Keratinocyte (primary cell): ENCODE results near the gene IMPDH1. TPM values are rescaled to one million over a fixed set of nuclear protein-coding genes. Genes with fewer than 3 reads are reported as not detected.

Experiments used
- DNase-seq: peaks from one replicate; pipeline ENCODE4 v3.0.0-alpha.2; 2011; ENCODE audit warnings: low read depth, missing footprints, low spot score
- FAIRE-seq: peaks from 2 replicates; lab custom pipeline; 2011; peaks lifted over from hg19 to GRCh38; lab: Jason Lieb, UNC
- H2AFZ ChIP-seq: 2 replicates; pipeline ENCODE4 v1.6.0; 2012; ENCODE audit warnings: low read length, control low read depth, inconsistent platforms; ENCODE audit not compliant: control insufficient read depth
- H3K27ac ChIP-seq: 2 replicates; pipeline ENCODE4 v1.5.1; 2011; ENCODE audit warnings: low read length; ENCODE audit not compliant: control insufficient read depth, insufficient read depth
- H3K27me3 ChIP-seq: 3 replicates; pipeline ENCODE4 v1.6.0; 2011; ENCODE audit warnings: low read length; ENCODE audit not compliant: control insufficient read depth, insufficient read depth; ENCODE audit errors: extremely low read depth
- H3K36me3 ChIP-seq, 2 experiments: 2 replicates in 1 of 2; 3 replicates in 1 of 2; pipeline ENCODE4 v1.5.1; 2011; ENCODE audit warnings: low read length in 2 of 2, mild to moderate bottlenecking in 1 of 2; ENCODE audit not compliant: control insufficient read depth in 2 of 2, insufficient read depth in 2 of 2; ENCODE audit errors: extremely low read depth in 1 of 2
- H3K4me1 ChIP-seq: 3 replicates; pipeline ENCODE4 v1.5.1; 2011; ENCODE audit warnings: low read length; ENCODE audit not compliant: control insufficient read depth, insufficient read depth; ENCODE audit errors: extremely low read depth
- H3K4me2 ChIP-seq: 3 replicates; pipeline ENCODE4 v1.6.0; 2011; ENCODE audit warnings: low read depth, low read length; ENCODE audit not compliant: control insufficient read depth, insufficient read depth; ENCODE audit errors: extremely low read depth
- H3K4me3 ChIP-seq, 3 experiments: fragments of 200-600 bp in 1 of 3; sonication (generic) in 1 of 3; 2 replicates in 2 of 3; 3 replicates in 1 of 3; pipeline ENCODE4 v1.5.1; 2011 to 2016; ENCODE audit warnings: low read length in 3 of 3, mild to moderate bottlenecking in 3 of 3, control low read depth in 2 of 3, inconsistent platforms in 1 of 3, low read depth in 1 of 3, mixed read lengths in 1 of 3, mixed run types in 1 of 3, moderate library complexity in 1 of 3; ENCODE audit not compliant: control insufficient read depth in 2 of 3, insufficient read depth in 2 of 3; ENCODE audit errors: extremely low read depth in 1 of 3
- H3K79me2 ChIP-seq: 2 replicates; pipeline ENCODE4 v1.6.0; 2012; ENCODE audit warnings: low read length; ENCODE audit not compliant: control insufficient read depth, insufficient read depth
- H3K9ac ChIP-seq: 3 replicates; pipeline ENCODE4 v1.6.0; 2011; ENCODE audit warnings: low read length; ENCODE audit not compliant: control insufficient read depth, insufficient read depth; ENCODE audit errors: extremely low read depth
- H3K9me1 ChIP-seq: 3 replicates; pipeline ENCODE4 v1.6.0; 2011; ENCODE audit warnings: low read length; ENCODE audit not compliant: control insufficient read depth, insufficient read depth; ENCODE audit errors: extremely low read depth
- H3K9me3 ChIP-seq: 2 replicates; pipeline ENCODE4 v1.5.1; 2012; ENCODE audit warnings: low read depth, low read length; ENCODE audit not compliant: control insufficient read depth
- H4K20me1 ChIP-seq: 3 replicates; pipeline ENCODE4 v1.6.0; 2011; ENCODE audit warnings: low read length; ENCODE audit not compliant: control insufficient read depth, insufficient read depth; ENCODE audit errors: extremely low read depth
- CTCF ChIP-seq, 3 experiments: IDR thresholded peaks in 1 of 3; conservative IDR thresholded peaks in 1 of 3; optimal IDR thresholded peaks in 1 of 3; 2 replicates in 2 of 3; 3 replicates in 1 of 3; pipeline versions ENCODE3 to v1.5.1; 2011; ENCODE audit warnings: low read length in 3 of 3, mild to moderate bottlenecking in 3 of 3, moderate library complexity in 2 of 3, control low read depth in 1 of 3, inconsistent platforms in 1 of 3; ENCODE audit not compliant: insufficient read depth in 2 of 3; ENCODE audit errors: extremely low read depth in 1 of 3
- EZH2 ChIP-seq: IDR thresholded peaks from one replicate; pipeline ENCODE4 v1.6.1; 2012; ENCODE audit warnings: inconsistent platforms, mild to moderate bottlenecking, low read length, moderate library complexity
- dilution Hi-C: fragments of 300-500 bp; cut with MboI; formaldehyde crosslinking; loops from one replicate; pipeline ENCODE4 v1.7.0; 2020; ENCODE audit warnings: low sequenced_read_pairs; ENCODE audit not compliant: extremely low pct_ligation_motif_present
- polyA plus RNA-seq, 5 experiments: library from polyadenylated mRNA; depleted of rRNA in 3 of 5; stranded (reverse) in 3 of 5; stranded (forward) in 1 of 5; unstranded in 1 of 5; fragments of >200 nt; gene quantifications; 1 replicate in 1 of 5; 2 replicates in 3 of 5; 3 replicates in 1 of 5; pipeline versions ENCODE4 v1.2.1 to v1.2.3, GENCODE V29; 2011 to 2012; ENCODE audit warnings: missing spikeins in 2 of 5, low read depth in 1 of 5, low replicate concordance in 1 of 5

The IMPDH1 gene
- polyA plus RNA-seq, 1 donor (not counting 4 experiments of a cell fraction or from before 2014, with no cell fraction given) = 56.2 TPM

DNA sequence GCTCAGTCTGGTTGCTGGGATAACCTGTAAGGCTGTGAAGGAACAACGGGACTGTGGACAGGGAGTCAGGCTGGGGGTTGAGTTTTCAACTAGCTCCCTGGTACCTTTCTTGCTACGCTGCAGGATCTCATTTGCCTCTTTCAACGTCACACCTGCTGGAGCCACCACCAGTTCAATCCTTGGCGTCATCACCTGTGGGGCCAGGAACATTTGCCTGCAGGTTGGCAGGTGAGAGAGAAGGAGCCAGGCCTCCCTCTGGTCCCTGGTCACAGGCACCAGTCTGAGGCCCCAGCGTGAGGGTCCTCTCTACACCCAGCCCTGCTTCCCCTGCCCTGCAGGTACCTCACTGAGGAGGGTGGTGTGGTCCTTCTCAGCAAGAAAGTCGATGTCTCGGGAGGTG is 9.8 kb downstream of the IMPDH1 start:
- Histone ChIP-seq H4K20me1 (no peaks in the 10 kb centered on the region), H3K27ac (no peak overlapping the region), H2AFZ (no peak overlapping the region), H3K79me2 (peaks cover 11% of the 10 kb centered on the region), H3K36me3 (peaks cover 27 to 35% of the 10 kb centered on the region in 2 experiments), H3K4me3 (no peak overlapping the region), H3K4me1 (peaks cover 12% of the 10 kb centered on the region), H3K9me1 (no peaks in the 10 kb centered on the region), H3K4me2 (no peak overlapping the region), H3K27me3 (no peaks in the 10 kb centered on the region), H3K9ac (no peak overlapping the region), H3K9me3 (no peaks in the 10 kb centered on the region)
- no peak for DNase-seq
- no peak for FAIRE-seq
- dilution Hi-C loops = no loop called here
- no peak for TF ChIP-seq CTCF (optimal IDR thresholded peaks at IDR 0.05 in 1 of 3, IDR thresholded peaks at IDR 0.05 in 1 of 3, conservative IDR thresholded peaks at IDR 0.05 in 1 of 3; ENCODE audit: extremely low read depth in 1 of 3, insufficient read depth in 2 of 3, low read length in 3 of 3)
- TF ChIP-seq EZH2 = no peak

DNA sequence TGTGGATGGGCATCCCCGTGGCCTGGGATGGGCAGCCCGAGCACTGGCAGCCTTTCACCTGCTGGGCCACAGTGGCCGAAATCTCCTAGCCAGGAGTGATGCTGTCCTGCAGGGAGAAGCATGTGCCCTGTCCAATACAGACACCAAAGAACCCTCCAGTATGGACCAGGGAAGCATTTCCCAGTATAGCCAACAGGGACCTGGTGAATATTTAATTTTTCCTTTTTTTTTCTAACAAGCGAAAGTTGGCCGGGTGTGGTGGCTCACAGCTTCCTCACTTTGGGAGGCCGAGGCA is 11.0 kb downstream of the IMPDH1 start:
- H3K36me3 ChIP-seq = peaks cover 35 to 37% of the 10 kb centered on the region in 2 experiments

More for the DNA sequence above, 11.0 kb downstream of the IMPDH1 start:
- Histone ChIP-seq H3K9ac (no peak overlapping the region), H3K9me1 (no peaks in the 10 kb centered on the region), H3K79me2 (peaks cover 1% of the 10 kb centered on the region), H3K9me3 (no peaks in the 10 kb centered on the region), H3K4me2 (no peak overlapping the region), H2AFZ (no peak overlapping the region), H4K20me1 (no peaks in the 10 kb centered on the region), H3K4me1 (no peaks in the 10 kb centered on the region), H3K4me3 (no peak overlapping the region), H3K27ac (no peak overlapping the region), H3K27me3 (no peaks in the 10 kb centered on the region)
- DNase-seq (no peak), FAIRE-seq (no peak)
- dilution Hi-C loops = no loop called here
- TF ChIP-seq EZH2 = no peak
